PC-3 (cell line): Measurements from ENCODE around the gene HMX3. TPM values are rescaled to one million over a fixed set of nuclear protein-coding genes. Genes with fewer than 3 reads are reported as not detected.

Experiments used
- ATAC-seq: fragments of 200-7000 bp; cut with Tn5 transposase; 2 replicates; pipeline ENCODE4 v1.9.1; 2020; ENCODE audit warnings: mild to moderate bottlenecking, moderate library complexity
- BruUV-seq: library from RNA; stranded (reverse); fragments of 400-500 nt; replicated peaks from 2 replicates; lab custom pipeline; 2021; lab: Mats Ljungman, UMichigan
- CTCF ChIA-PET: fragments of 300-600 bp; sonication (Branson Sonifier 250); formaldehyde crosslinking; loops from one replicate; lab custom pipeline; 2022; ENCODE audit warnings: antibody characterized with exemption; lab: Charles Lee
- POLR2A ChIA-PET: fragments of 300-600 bp; sonication (Branson Sonifier 250); formaldehyde crosslinking; loops from one replicate; lab custom pipeline; 2022; ENCODE audit warnings: antibody characterized with exemption; ENCODE audit not compliant: unreplicated experiment; lab: Charles Lee
- DNase-seq: peaks from one replicate; pipeline ENCODE4 v3.0.0-alpha.2; 2015
- H2AFZ ChIP-seq: fragments of 300-600 bp; sonication (generic); 2 replicates; pipeline ENCODE4 v1.6.0; 2016; ENCODE audit warnings: antibody characterized with exemption, low read length
- H3F3A ChIP-seq: fragments of 300-600 bp; sonication (generic); one replicate; pipeline ENCODE4 v1.6.0; 2017; ENCODE audit warnings: antibody characterized with exemption, low read length, control low read depth, mild to moderate bottlenecking; ENCODE audit not compliant: unreplicated experiment
- H3K27ac ChIP-seq: fragments of 300-600 bp; sonication (generic); 2 replicates; pipeline ENCODE4 v1.5.1; 2016; ENCODE audit warnings: mild to moderate bottlenecking, low read length
- H3K27me3 ChIP-seq: fragments of 300-600 bp; sonication (generic); 2 replicates; pipeline ENCODE4 v1.6.1; 2016; ENCODE audit warnings: low read length, mixed read lengths
- H3K36me3 ChIP-seq: fragments of 300-600 bp; sonication (generic); 2 replicates; pipeline ENCODE4 v1.6.1; 2016; ENCODE audit warnings: low read depth, mixed run types, low read length, mixed read lengths
- H3K4me1 ChIP-seq: fragments of 300-600 bp; sonication (generic); 2 replicates; pipeline ENCODE4 v1.5.1; 2016; ENCODE audit warnings: low read length; ENCODE audit not compliant: insufficient read depth
- H3K4me2 ChIP-seq: fragments of 300-600 bp; sonication (generic); 2 replicates; pipeline ENCODE4 v1.6.0; 2016; ENCODE audit warnings: low read length
- H3K4me3 ChIP-seq: fragments of 300-600 bp; sonication (generic); 2 replicates; pipeline ENCODE4 v1.5.1; 2016; ENCODE audit warnings: mild to moderate bottlenecking, low read length, mixed read lengths
- H3K79me2 ChIP-seq: fragments of 300-600 bp; sonication (generic); 2 replicates; pipeline ENCODE4 v1.6.1; 2017; ENCODE audit warnings: low read length, mixed read lengths
- H3K9ac ChIP-seq: fragments of 300-600 bp; sonication (generic); 2 replicates; pipeline ENCODE4 v1.6.0; 2016; ENCODE audit warnings: mild to moderate bottlenecking, low read length
- H3K9me2 ChIP-seq: fragments of 300-600 bp; sonication (generic); replicated peaks from 2 replicates; pipeline ENCODE4 v1.6.1; 2016; ENCODE audit warnings: mixed run types, low read length, mixed read lengths
- H3K9me3 ChIP-seq: fragments of 300-600 bp; sonication (generic); 2 replicates; pipeline ENCODE4 v1.6.1; 2016; ENCODE audit warnings: low read length, mixed read lengths
- H4K20me1 ChIP-seq: fragments of 300-600 bp; sonication (generic); 2 replicates; pipeline ENCODE4 v1.6.1; 2016; ENCODE audit warnings: low read length, mixed read lengths
- CTCF ChIP-seq: fragments of 300-600 bp; sonication (generic); conservative IDR thresholded peaks from 2 replicates; pipeline ENCODE4 v1.5.1; 2017; ENCODE audit warnings: antibody characterized with exemption, low read depth, mild to moderate bottlenecking, low read length
- EZH2 ChIP-seq: fragments of 300-600 bp; sonication (generic); IDR thresholded peaks from one replicate; pipeline ENCODE4 v1.6.1; 2017; ENCODE audit warnings: antibody characterized with exemption, mild to moderate bottlenecking, low read length; ENCODE audit not compliant: unreplicated experiment
- EZH2phosphoT487 ChIP-seq: fragments of 300-600 bp; sonication (generic); IDR thresholded peaks from 2 replicates; pipeline ENCODE4 v1.6.1; 2018; ENCODE audit warnings: mild to moderate bottlenecking, antibody characterized with exemption, low read length, borderline replicate concordance
- intact Hi-C: fragments of 100-400 bp; cut with micrococcal nuclease; formaldehyde crosslinking; loops from 2 replicates; pipeline ENCODE4 v1.9.0; 2023
- total RNA-seq: library from RNA; depleted of rRNA; stranded (reverse); fragments of >200 nt; gene quantifications from 2 replicates; pipeline ENCODE4 v1.2.3, GENCODE V29; 2014

Gene HMX3
- total RNA-seq, 1 experiment from 2014 or later: 0.51 TPM

- no peak overlapping the region for H3K9ac ChIP-seq
- H3K36me3 ChIP-seq: no peaks in the 10 kb centered on the region
- no peaks in the 10 kb centered on the region for H3K9me3 ChIP-seq
- intact Hi-C loops: no loop called here
- ChIA-PET POLR2A (no interaction called here), CTCF (no interaction called here)
- no peaks in the 10 kb centered on the region for H4K20me1 ChIP-seq
- peaks cover 22% of the 10 kb centered on the region for H3K4me1 ChIP-seq
- TF ChIP-seq EZH2 (no peak), CTCF (no peak)
- H2AFZ ChIP-seq: no peak overlapping the region
- no peaks in the 10 kb centered on the region for H3K9me2 ChIP-seq
- no TSS peak for BruUV-seq
- H3K27ac ChIP-seq: no peak overlapping the region
- no peak for ATAC-seq
- no peak for DNase-seq
- H3K4me2 ChIP-seq: no peak overlapping the region
- H3F3A ChIP-seq: no peaks in the 10 kb centered on the region
- no peaks in the 10 kb centered on the region for H3K79me2 ChIP-seq
- H3K4me3 ChIP-seq: no peak overlapping the region
- no peaks in the 10 kb centered on the region for H3K27me3 ChIP-seq
Measured at GRCh38 chr10:123126246-123126645, 9.5 kb upstream of the HMX3 start.

GRCh38 chr10:123129618-123130271 is 6.0 kb upstream of the HMX3 start:
- no peak overlapping the region for H2AFZ ChIP-seq

More at GRCh38 chr10:123129618-123130271, 6.0 kb upstream of the HMX3 start:
- Histone ChIP-seq H3K4me3 (no peak overlapping the region), H3K4me2 (peak overlapping the region; percentile 33), H3K9me2 (no peaks in the 10 kb centered on the region), H3K9ac (no peak overlapping the region), H3K9me3 (no peaks in the 10 kb centered on the region), H3F3A (no peaks in the 10 kb centered on the region), H3K4me1 (peaks cover 23% of the 10 kb centered on the region), H4K20me1 (no peaks in the 10 kb centered on the region), H3K27ac (0 out of 2 replicates have a peak overlapping the region, but pooled peaks have one; percentile 12), H3K79me2 (no peaks in the 10 kb centered on the region), H3K27me3 (peaks cover 6% of the 10 kb centered on the region), H3K36me3 (no peaks in the 10 kb centered on the region)
- CTCF ChIA-PET: no interaction called here
- ATAC-seq (peak; percentile 24), DNase-seq (peak; percentile 76)
- intact Hi-C loops: no loop called here
- POLR2A ChIA-PET: no interaction called here
- no TSS peak for BruUV-seq
- TF ChIP-seq EZH2 (no peak), CTCF (no peak), EZH2phosphoT487 (no peak)
